Thyroid gland (tissue), 4 donors: ENCODE data around the gene NECTIN1. TPM values are rescaled to one million over a fixed set of nuclear protein-coding genes. Genes with fewer than 3 reads are reported as not detected.
A peak's percentile ranks its signal among the peaks of the same experiment; 100 is the strongest.

Experiments
- DNase-seq, 2 donors: peaks; one replicate each; pipeline ENCODE4 v3.0.0-alpha.2; 2019
- H3K27ac ChIP-seq, 3 donors: fragments of 200-600 bp; sonication (generic); 1 replicate in 2 of 3; 2 replicates in 1 of 3; pipeline ENCODE4 v1.5.1; 2016 to 2019; ENCODE audit warnings: mild to moderate bottlenecking in 1 of 3, moderate library complexity in 1 of 3
- H3K27me3 ChIP-seq: fragments of 200-600 bp; sonication (generic); one replicate; pipeline ENCODE4 v1.5.1; 2019
- H3K36me3 ChIP-seq, 2 donors: fragments of 200-600 bp; sonication (generic); one replicate each; pipeline ENCODE4 v1.5.1; 2016 to 2019
- H3K4me1 ChIP-seq, 2 donors: fragments of 200-600 bp; sonication (generic); one replicate each; pipeline ENCODE4 v1.5.1; 2017 to 2019
- H3K4me3 ChIP-seq, 3 donors: fragments of 200-600 bp; sonication (generic); replicated peaks in 1 of 3; 1 replicate in 2 of 3; 2 replicates in 1 of 3; pipeline ENCODE4 v1.5.1; 2016; ENCODE audit warnings: mild to moderate bottlenecking in 1 of 3
- H3K9me3 ChIP-seq: fragments of 200-600 bp; sonication (generic); one replicate; pipeline ENCODE4 v1.5.1; 2017
- CTCF ChIP-seq, 6 experiments: fragments of 200-600 bp in 3 of 6; fragments of 450-650 bp in 3 of 6; sonication (generic) in 3 of 6; IDR thresholded peaks; one replicate each; pipeline ENCODE4 v1.5.1; 2016 to 2019; ENCODE audit warnings: antibody characterized with exemption in 6 of 6, mild to moderate bottlenecking in 2 of 6, inconsistent platforms in 1 of 6, moderate library complexity in 1 of 6
- POLR2A ChIP-seq, 2 donors: fragments of 450-650 bp; IDR thresholded peaks; one replicate each; pipeline ENCODE4 v1.6.1; 2017; ENCODE audit warnings: antibody characterized with exemption in 2 of 2, mild to moderate bottlenecking in 2 of 2, moderate library complexity in 1 of 2
- WGBS, 2 donors: methylation state at CpG; one replicate each; pipeline ENCODE4 v1.1.5; 2017; 5-methylcytosine and 5-hydroxymethylcytosine counted together
- intact Hi-C: fragments of 100-400 bp; cut with DNase I; formaldehyde crosslinking; loops from one replicate; pipeline ENCODE4 v1.15.1; 2023
- total RNA-seq, 4 donors: library from RNA; depleted of rRNA; stranded (reverse); fragments of >200 nt; gene quantifications; one replicate each; pipeline ENCODE4 v1.2.3, GENCODE V29; 2016

Gene NECTIN1
- total RNA-seq, 4 donors from 2014 or later: 0.94 to 5.3 (median 2.3) TPM

- TF ChIP-seq CTCF (IDR thresholded peaks at IDR 0.05): no peak
- no peak for TF ChIP-seq POLR2A (IDR thresholded peaks at IDR 0.05)
- WGBS, 2 donors: 49 to 58% methylated on average over 7 of the region's 7 CpGs
- Histone ChIP-seq H3K27ac (no peak overlapping the region), H3K36me3 (no peaks in the 10 kb centered on the region), H3K9me3 (no peaks in the 10 kb centered on the region), H3K27me3 (no peaks in the 10 kb centered on the region), H3K4me1 (no peaks in the 10 kb centered on the region), H3K4me3 (no peak overlapping the region)
- DNase-seq: no peak
- intact Hi-C loops: no loop called here
These were observed 102.7 kb downstream of the NECTIN1 start for GRCh38 chr11:119626197-119626841.

GRCh38 chr11:119625206-119625978 is 103.6 kb downstream of the NECTIN1 start:
- H3K4me1 ChIP-seq: no peaks in the 10 kb centered on the region
- H3K9me3 ChIP-seq: no peaks in the 10 kb centered on the region
- H3K27me3 ChIP-seq: no peaks in the 10 kb centered on the region
- TF ChIP-seq CTCF (IDR thresholded peaks at IDR 0.05): no peak
- no peak for TF ChIP-seq POLR2A (IDR thresholded peaks at IDR 0.05)
- no peak overlapping the region for H3K27ac ChIP-seq
- no peak overlapping the region for H3K4me3 ChIP-seq
- intact Hi-C loops: no loop called here
- H3K36me3 ChIP-seq: no peaks in the 10 kb centered on the region
- DNase-seq: no peak
- 73 to 76% methylated on average over 14 to 17 of the region's 19 CpGs for WGBS, 2 donors

GRCh38 chr11:119624629-119625028 is 104.4 kb downstream of the NECTIN1 start:
- intact Hi-C loops: no loop called here
- DNase-seq: no peak
- TF ChIP-seq CTCF (IDR thresholded peaks at IDR 0.05) (no peak), POLR2A (IDR thresholded peaks at IDR 0.05) (no peak)
- no peaks in the 10 kb centered on the region for H3K4me1 ChIP-seq
- WGBS, 2 donors: 82 to 85% methylated on average over 6 of the region's 6 CpGs
- H3K9me3 ChIP-seq: no peaks in the 10 kb centered on the region
- H3K4me3 ChIP-seq: no peak overlapping the region
- no peaks in the 10 kb centered on the region for H3K27me3 ChIP-seq
- no peaks in the 10 kb centered on the region for H3K36me3 ChIP-seq
- H3K27ac ChIP-seq: no peak overlapping the region

- H3K9me3 ChIP-seq: no peaks in the 10 kb centered on the region
- TF ChIP-seq CTCF (IDR thresholded peaks at IDR 0.05): peak in 2 of 6 experiments; percentile 15 to 45
- no peak for TF ChIP-seq POLR2A (IDR thresholded peaks at IDR 0.05)
- H3K27ac ChIP-seq: no peak overlapping the region
- DNase-seq: no peak
- no peak overlapping the region for H3K4me3 ChIP-seq
- no peaks in the 10 kb centered on the region for H3K36me3 ChIP-seq
- intact Hi-C loops: no loop called here
- H3K27me3 ChIP-seq: no peaks in the 10 kb centered on the region
- WGBS, 2 donors: 34 to 100% methylated on average over 1 to 5 of the region's 9 CpGs
- no peaks in the 10 kb centered on the region for H3K4me1 ChIP-seq
These were observed 104.8 kb downstream of the NECTIN1 start for GRCh38 chr11:119624102-119624615.

- H3K4me1 ChIP-seq: no peaks in the 10 kb centered on the region
- no peak overlapping the region for H3K4me3 ChIP-seq
- no peaks in the 10 kb centered on the region for H3K9me3 ChIP-seq
- H3K27me3 ChIP-seq: no peaks in the 10 kb centered on the region
- TF ChIP-seq CTCF (IDR thresholded peaks at IDR 0.05): no peak
- whole genome bisulfite sequencing, 2 donors: 62 to 79% methylated on average over 5 of the region's 5 CpGs
- no peak overlapping the region for H3K27ac ChIP-seq
- intact Hi-C loops: no loop called here
- no peak for DNase-seq
- H3K36me3 ChIP-seq: no peaks in the 10 kb centered on the region
These were observed 105.3 kb downstream of the NECTIN1 start for GRCh38 chr11:119623682-119624081.
